Activated CD4-positive, alpha-beta T cell treated with anti-CD3 and anti-CD28 coated beads, Interleukin-2, amount 50 U/mL, for 1 hour (primary cell): ENCODE results near the gene SPAG4.

ENCODE experiments used
- DNase-seq: peaks from one replicate; pipeline ENCODE4 v3.0.0-alpha.2; 2020

Gene SPAG4

DNA sequence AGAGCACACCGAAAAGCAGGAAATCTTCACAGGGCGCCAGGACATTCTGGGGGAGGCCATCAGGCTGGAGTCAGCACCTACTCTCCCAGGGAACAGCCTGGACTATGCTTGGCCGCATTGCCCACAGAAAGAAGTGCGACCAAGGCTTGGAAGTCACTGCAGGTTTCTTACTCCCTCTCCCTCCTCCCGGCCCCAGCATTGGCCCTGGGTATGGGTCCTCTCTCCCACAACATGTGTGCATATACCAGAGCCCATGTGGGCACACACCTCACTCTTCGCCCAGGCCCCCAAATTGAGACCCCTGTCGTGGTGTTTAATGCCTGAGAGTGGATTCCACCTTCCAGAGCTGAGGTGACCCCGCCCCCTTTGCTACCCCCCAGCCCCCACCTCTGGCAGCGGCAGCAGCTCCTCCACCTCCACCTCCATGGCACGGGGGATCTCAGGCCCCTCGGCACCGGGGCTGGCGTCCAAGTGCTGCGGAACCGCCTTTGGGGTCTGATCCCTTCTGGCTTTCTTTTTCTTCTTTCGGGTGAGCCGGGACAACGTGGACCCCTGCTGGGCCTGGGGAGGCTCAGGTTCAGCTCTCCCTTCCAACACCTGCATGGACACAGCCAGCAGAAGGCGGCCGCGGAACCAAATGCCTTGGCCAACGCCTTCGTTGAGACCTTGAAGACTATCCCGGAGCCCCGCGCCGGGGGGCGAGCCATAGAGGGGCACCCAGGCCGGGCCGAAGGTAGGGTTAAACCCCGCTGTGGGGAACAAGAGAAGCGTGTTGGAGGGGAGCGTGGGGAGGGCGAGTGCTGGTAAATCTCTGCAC, 15.2 kb upstream of the SPAG4 start:
- DNase-seq: no peak

DNA sequence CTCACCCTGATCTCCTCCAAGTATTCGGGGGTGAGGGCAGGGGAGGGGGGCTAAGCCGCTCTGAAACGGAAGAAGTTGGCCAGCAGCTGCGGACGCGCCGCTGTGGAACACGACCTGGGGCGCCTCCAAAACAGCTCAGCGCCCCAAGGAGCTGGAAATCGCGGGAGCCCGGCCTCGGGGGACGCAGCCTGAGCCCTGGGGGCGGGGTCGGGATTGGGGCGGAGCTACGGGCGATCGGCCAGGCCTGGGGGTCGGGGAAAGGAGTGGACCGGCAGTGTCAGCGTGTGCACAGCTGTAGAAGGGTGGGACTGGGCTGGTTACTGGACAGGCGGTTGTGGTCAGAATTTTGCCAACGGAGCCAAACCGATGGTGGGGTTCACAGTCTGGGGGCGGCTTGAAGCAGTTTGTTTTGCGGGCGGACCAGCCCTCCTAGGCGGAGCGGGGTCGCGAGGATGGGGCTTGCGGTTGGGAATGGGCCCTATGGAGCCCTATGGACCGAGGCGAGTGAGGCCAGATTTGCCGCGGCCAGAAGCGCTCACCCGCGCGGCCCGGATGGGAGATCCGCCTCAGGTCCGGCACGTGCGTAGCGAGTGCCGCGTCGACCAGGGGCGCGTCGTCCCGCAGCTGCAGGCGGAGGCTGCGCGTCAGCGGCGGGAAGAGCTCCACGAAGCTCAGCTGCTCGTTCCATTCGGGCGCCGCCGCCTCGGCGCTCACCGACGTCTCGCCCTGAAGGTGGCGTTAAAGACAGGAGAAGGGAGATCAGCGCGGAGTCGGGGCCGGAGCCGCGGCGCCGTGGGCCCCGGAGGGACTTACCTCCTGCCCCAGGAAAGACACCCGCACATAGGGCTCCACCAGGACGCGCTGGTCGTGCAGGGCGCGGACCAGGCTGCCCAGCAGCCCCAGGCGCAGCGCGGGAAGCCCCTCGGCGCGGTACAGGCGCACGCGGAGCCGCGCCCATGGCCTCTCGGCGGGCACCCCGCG, 14.3 kb upstream of the SPAG4 start:
- DNase-seq: peak; percentile 81

DNA sequence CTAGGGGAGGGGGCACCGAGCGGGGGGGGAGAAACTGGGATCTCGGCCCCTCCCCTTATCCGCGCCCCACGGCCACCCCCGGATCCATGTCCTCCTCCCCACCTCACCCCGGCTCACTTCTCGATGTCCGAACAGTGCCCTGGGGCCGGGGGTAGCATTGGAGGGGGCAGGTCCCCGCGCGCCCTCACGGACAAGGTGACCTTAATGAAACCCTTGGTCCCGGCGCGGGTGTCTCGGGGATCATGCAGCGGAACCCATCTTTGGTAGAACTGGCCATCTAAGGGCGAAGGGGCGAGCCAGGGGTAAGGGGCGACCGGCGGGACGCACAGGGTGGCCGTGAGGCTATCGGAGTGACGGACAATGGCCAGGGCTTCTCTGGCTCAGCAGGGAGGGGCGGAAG, 13.6 kb upstream of the SPAG4 start:
- DNase-seq: no peak

DNA sequence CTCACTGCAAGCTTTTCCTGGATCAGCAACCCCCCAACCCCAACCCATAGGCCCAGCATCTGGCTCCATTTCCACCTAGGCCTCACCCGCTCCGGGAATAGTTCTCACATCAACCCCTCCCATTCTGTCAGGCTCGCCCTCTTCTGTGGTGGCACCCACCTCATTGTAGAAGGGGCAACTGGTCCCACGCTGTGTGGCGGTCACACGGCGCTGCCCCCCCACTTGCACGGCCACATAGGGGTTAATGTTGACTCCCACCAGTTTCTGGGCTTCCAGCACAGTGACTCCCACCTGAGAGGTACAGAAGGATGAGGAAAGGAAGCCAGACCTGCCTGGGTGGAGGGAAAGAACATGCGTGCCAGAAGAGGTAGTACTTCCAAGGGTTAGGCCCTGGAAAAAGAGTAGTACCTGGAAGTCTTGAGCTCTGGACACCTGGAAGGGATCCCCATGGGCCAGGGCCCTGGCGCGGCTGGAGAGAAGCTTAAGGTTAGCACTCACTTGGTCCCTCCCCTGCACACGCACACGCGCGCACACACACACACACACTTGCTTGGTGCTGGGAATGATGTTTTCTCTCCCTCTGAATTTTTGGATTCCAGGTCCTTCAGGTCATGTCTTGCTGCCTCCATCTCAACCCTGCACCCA, 12.7 kb upstream of the SPAG4 start:
- no peak for DNase-seq

DNA sequence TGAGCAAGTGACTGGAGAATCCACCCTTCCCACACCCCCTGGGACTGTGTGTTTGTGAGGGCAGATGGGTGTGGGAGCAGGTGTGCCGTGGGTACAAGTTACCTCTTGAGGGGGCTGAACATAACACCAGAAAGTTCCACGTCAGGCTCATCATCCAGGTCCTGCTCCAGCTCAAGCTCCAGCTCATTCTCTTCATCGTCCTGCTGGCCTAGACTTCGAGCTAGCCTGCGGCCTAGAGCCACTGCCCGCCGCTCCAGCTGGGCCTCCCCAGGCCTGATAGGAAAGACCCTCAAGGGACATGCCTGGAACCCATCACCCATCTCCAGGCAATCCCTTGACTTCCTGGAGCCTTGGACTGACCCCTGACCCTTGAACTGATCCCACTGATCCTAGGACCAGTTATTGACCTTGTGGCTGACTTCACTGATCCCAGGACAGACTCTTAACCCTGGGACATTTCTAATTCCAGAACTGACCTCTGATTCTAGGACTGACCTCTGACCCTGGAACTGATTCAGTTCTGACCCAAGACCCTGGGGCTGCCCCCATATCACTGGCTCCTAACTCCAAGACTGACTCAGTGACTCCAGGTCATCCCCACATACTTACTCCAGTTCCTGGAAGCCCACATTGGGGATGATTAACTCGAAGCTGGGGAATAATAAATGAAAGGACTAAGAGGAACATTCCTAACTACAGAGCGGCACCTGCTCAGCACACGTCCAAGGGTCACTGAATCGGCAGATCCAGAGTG, 11.8 kb upstream of the SPAG4 start:
- no peak for DNase-seq

- DNase-seq: no peak
Measured at GRCh38 chr20:35604449-35604747, 11.2 kb upstream of the SPAG4 start.

DNA sequence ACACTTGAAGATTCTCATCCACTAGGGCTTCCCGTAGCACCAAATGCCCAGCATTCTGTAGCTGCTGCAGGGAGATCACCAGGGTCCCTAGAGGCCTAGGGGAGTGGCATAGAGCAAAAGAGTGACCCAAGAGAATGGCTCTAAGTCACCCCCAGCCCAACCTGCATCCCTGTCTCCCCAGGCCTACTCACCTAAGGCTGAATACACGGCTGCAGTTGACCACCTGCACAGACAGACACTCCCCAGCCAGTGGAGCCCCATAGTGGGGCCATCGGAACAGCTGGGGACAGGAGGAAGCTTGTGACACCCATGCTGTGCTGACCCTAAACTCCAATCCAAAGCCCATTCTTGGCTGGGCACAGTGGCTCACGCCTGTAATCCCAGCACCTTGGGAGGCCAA, 9.5 kb upstream of the SPAG4 start:
- no peak for DNase-seq

DNA sequence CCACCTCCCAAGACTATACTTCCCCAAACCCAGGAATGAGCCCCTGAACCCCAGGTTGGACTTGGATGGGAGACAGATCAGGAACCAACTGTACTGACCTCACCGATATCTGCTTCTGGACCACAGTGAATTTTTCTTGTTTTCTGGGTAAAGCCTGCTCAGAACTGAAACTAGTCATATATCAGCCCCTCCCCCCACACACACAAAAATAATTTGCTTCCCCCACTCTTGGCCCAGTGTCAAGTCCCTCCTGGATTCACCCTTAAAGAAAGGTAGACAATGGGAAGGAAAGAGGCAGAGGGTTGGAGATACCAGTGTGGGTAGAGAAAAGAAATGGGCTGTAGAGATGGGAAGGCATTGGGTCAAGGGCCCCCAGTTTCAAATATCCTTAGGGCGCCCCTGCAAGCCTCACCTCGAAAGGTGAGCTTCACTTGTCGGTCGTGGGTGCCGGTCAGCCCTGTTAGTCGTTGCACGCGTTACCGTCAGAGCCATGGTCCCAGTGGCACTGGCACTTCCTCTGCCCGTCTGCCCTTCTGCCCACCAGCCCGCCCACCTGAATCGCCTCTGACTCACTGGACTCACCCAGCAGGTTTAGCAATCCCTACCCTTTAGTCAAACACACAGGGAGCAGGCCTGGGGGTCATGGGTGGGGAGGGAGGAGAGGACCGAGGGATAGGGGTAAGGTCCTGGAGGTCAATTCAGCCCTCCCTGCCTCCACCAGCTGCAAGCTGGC, 8.5 kb upstream of the SPAG4 start:
- no peak for DNase-seq

DNA sequence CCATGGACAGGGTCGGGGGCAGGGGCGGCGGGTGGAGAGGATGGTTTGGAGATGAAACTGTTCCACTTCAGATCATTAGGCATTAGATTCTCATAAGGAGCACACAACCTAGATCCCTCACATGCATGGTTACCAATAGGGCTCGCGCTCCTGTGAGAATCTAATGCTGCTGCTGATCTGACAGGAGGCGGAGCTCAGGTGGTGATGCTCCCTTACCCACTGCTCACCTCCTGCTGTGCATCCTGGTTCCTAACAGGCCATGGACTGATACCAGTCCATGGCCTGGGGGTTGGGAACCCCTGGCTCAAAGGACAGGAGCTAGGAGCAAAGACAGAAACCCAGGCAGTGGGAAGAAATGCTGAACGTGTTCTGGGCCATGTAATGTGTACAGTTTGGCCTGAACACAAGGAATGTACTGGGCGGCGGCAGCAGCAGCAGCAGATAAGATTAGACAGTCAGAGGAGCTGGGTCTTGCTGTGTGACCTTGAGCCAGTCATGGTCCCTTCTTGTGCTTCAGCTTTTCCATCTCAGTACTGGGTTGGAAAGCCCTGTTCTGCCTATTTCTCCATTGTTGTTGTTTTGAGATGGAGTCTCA, 4.7 kb upstream of the SPAG4 start:
- DNase-seq: no peak

GRCh38 chr20:35611482-35611881, 4.1 kb upstream of the SPAG4 start:
- no peak for DNase-seq

DNA sequence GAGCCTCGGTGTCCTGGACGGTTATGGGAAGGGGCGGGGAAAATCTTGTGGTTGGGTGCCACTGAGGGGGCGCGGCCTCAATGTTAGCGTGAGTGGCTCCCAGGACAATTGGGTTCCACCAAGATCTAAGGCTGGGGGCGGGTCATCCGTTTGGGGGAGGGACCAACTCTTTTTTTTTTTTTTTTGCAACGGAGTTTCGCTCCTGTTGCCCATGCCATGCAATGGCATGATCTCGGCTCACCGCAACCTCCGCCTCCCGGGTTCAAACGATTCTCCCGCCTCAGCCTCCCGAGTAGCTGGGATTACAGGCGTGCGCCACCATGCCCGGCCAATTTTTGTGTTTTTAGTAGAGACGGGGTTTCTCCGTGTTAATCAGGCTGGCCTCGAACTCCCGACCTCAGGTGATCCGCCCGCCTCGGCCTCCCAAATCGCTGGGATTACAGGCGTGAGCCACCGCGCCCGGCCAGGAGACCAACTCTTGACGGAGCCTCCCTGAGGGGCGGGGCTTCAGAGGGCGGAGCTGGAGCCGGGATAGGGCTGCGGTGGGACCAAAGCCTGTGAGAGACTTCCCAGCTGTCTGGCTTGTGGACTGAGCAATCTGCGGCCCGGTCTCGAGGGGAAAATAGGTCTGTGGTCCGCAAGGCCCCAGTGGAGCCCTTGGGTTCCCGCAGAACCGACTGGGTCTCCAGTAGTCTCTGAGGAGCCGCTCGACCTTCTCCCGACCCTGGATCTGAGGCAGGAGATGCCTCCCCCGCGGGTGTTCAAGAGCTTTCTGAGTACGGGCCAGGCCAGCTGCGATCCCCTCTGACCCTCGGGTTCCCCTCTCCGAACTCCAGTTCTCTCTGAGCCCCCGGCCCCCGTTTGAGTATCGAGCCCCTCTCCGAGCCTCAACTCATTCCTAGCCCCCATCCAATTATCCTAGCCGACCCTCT, 1.1 kb downstream of the SPAG4 start:
- peak; percentile 38 for DNase-seq

GRCh38 chr20:35617397-35618262, 2.0 kb downstream of the SPAG4 start:
- DNase-seq: peak; percentile 29

DNA sequence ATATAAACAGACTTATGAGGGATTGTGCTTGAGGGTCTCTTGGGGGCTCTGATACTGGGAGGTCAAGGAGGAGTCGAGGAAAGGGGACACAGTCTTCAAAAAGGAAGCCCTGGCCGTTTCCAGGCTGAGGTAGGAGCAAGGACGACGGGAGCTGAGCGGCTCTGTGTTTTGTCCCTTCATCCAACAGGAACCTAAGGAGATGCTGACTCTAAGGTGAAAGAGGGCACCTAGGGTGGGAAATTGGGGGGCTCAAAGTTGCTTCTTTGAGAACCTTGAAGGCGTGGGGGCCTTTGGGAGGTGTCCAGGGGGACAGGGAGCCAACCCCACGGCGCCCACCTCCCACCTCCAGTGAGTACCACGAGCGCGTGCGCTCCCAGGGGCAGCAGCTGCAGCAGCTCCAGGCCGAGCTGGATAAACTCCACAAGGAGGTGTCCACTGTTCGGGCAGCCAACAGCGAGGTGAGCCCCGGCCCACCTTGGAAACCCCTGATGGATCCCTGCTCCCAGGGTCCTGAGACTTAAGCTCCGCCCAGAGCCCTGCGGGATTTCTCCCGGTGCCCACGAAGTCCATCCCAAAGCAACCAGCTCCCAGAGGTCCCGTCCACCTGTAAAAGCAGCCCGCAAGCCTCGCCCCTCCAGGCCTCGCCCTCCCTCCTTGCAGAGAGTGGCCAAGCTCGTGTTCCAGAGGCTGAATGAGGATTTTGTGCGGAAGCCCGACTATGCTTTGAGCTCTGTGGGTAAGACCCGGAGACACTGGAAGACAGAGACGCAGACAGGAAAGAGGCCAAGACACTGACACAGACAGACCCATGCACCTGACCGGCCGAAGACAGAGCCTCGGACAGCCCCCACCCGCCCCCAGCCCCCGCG, 2.9 kb downstream of the SPAG4 start:
- DNase-seq: no peak

- DNase-seq: peak; percentile 77
Measured at GRCh38 chr20:35619196-35620095, 3.8 kb downstream of the SPAG4 start.

DNA sequence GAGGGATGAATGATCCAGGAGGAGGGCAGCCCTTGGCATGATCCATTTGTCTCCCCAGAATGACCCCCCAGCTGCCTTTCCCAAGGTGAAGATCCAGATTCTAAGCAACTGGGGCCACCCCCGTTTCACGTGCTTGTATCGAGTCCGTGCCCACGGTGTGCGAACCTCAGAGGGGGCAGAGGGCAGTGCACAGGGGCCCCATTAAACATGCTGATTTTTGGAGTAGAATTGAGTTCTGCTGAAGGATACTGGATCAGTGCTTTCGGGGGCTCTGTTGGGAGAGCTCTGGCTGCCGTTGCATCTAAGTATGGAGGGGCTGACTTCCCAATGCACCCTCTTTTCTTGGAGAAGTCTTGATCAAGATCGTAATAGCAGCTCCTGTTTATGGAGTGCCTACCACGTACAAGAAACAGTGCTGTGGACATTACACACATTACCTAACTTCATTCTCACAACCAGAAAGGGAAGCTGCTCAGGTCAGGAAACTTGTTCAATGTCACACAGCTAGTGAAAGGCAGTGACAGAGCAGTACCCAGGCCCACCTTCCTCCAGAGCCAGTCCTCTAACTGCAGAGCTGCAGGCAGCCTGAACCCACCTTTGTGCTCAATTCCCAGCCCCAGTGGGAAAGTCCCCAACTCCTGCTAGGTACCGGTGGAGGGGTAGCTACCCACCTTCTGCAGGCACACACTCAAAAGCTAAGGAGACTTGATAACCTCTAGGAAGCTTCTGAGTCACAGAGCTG, 5.4 kb downstream of the SPAG4 start:
- no peak for DNase-seq

DNA sequence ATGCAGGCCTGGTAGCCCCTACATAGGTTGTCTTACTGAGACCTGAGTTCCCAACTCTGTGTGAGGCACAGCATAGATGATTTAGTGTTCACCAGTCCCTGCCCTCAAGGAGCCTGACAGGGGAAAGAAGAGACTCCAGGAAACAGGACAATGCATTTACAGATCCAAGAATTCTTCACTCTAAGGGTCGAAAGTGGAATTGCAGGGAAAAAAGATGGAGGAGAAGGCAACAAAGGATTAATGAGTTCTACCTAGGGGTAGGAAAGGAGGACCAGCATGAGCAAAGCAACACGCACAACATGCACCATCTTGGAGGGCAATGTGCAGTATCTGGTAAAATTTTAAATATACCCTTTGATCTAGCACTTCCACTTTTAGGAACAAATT, 5.9 kb downstream of the SPAG4 start:
- DNase-seq: no peak
